ENCODE results near the gene TWIST2. TPM values are rescaled to one million over a fixed set of nuclear protein-coding genes. Genes with fewer than 3 reads are reported as not detected.
A peak's percentile ranks its signal among the peaks of the same experiment; 100 is the strongest.

TWIST2 gene
- total RNA-seq, 1 experiment from 2014 or later, result 21.0 TPM

- DNase-seq (ENCODE audit: low read depth), result no peak
These were observed 9.1 kb downstream of the TWIST2 start for GRCh38 chr2:238856713-238857567.

- DNase-seq (ENCODE audit: low read depth), result no peak
These were observed 10.1 kb downstream of the TWIST2 start for GRCh38 chr2:238857959-238858358.

GRCh38 chr2:238859636-238860347, 11.9 kb downstream of the TWIST2 start:
- DNase-seq (ENCODE audit: low read depth), result no peak

GRCh38 chr2:238861013-238861730, 13.3 kb downstream of the TWIST2 start:
- no peak for DNase-seq (ENCODE audit: low read depth)

GRCh38 chr2:238861766-238862315, 14.0 kb downstream of the TWIST2 start:
- DNase-seq (ENCODE audit: low read depth), result no peak

GRCh38 chr2:238862701-238863100, 14.8 kb downstream of the TWIST2 start:
- no peak for DNase-seq (ENCODE audit: low read depth)

GRCh38 chr2:238863231-238863630, 15.3 kb downstream of the TWIST2 start:
- no peak for DNase-seq (ENCODE audit: low read depth)

- DNase-seq (ENCODE audit: low read depth), result no peak
These were observed 15.9 kb downstream of the TWIST2 start for GRCh38 chr2:238863749-238864206.

GRCh38 chr2:238864207-238865014, 16.5 kb downstream of the TWIST2 start:
- peak; percentile 97 for DNase-seq (ENCODE audit: low read depth)

- no peak for DNase-seq (ENCODE audit: low read depth)
These were observed 17.3 kb downstream of the TWIST2 start for GRCh38 chr2:238865015-238865719.

GRCh38 chr2:238865744-238866355, 18.0 kb downstream of the TWIST2 start:
- no peak for DNase-seq (ENCODE audit: low read depth)

- no peak for DNase-seq (ENCODE audit: low read depth)
These were observed 18.9 kb downstream of the TWIST2 start for GRCh38 chr2:238866656-238867277.

- peak; percentile 52 for DNase-seq (ENCODE audit: low read depth)
These were observed 20.2 kb downstream of the TWIST2 start for GRCh38 chr2:238868067-238868524.

- no peak for DNase-seq (ENCODE audit: low read depth)
These were observed 20.9 kb downstream of the TWIST2 start for GRCh38 chr2:238868616-238869292.

GRCh38 chr2:238869293-238870124, 21.6 kb downstream of the TWIST2 start:
- DNase-seq (ENCODE audit: low read depth), result peak; percentile 36

GRCh38 chr2:238870261-238870660, 22.4 kb downstream of the TWIST2 start:
- DNase-seq (ENCODE audit: low read depth), result no peak

GRCh38 chr2:238872026-238872425, 24.1 kb downstream of the TWIST2 start:
- no peak for DNase-seq (ENCODE audit: low read depth)

Data from M059J (cell line).